Cardiac muscle cell (in vitro differentiated cells and primary cell): ENCODE measurements around the gene TAS2R38. TPM values are rescaled to one million over a fixed set of nuclear protein-coding genes. Genes with fewer than 3 reads are reported as not detected.

ENCODE experiments used
- DNase-seq, 2 donors: peaks; one replicate each; pipeline versions ENCODE4 v3.0.0 to v3.0.0-alpha.2; 2010 to 2017; ENCODE audit warnings: low read depth in 1 of 2, low spot score in 1 of 2
- H3K27ac ChIP-seq: fragments of 200-600 bp; sonication (generic); 2 replicates; pipeline ENCODE4 v1.5.1; 2016
- H3K27me3 ChIP-seq: fragments of 200-600 bp; sonication (generic); 2 replicates; pipeline ENCODE4 v1.6.0; 2016; ENCODE audit warnings: control low read depth
- H3K36me3 ChIP-seq: fragments of 200-600 bp; sonication (generic); 2 replicates; pipeline ENCODE4 v1.5.1; 2016; ENCODE audit warnings: control low read depth
- H3K4me1 ChIP-seq: fragments of 200-600 bp; sonication (generic); 2 replicates; pipeline ENCODE4 v1.8.1; 2017; ENCODE audit warnings: low read depth, mild to moderate bottlenecking, mixed run types
- H3K4me3 ChIP-seq: fragments of 200-600 bp; sonication (generic); 2 replicates; pipeline ENCODE4 v1.5.1; 2016; ENCODE audit warnings: mild to moderate bottlenecking
- H3K9me3 ChIP-seq: fragments of 200-600 bp; sonication (generic); 2 replicates; pipeline ENCODE4 v1.5.1; 2017; ENCODE audit warnings: low read depth, mild to moderate bottlenecking, control low read depth
- CTCF ChIP-seq: IDR thresholded peaks from 2 replicates; pipeline ENCODE4 v1.5.1; 2012; ENCODE audit warnings: low read depth, mild to moderate bottlenecking, low read length
- polyA plus RNA-seq: library from polyadenylated mRNA; unstranded; fragments of >200 nt; fragmentation: Nextera tagmentation; extraction: Ambion mirVana; gene quantifications from 2 replicates; pipeline ENCODE4 v1.2.1, GENCODE V29; 2016
- total RNA-seq: library from RNA; depleted of rRNA; stranded (reverse); fragments of >200 nt; gene quantifications from 2 replicates; pipeline ENCODE4 v1.2.3, GENCODE V29; 2016

Gene TAS2R38
- total RNA-seq (not detected in 2 replicates), polyA plus RNA-seq (not detected in 2 replicates)

GRCh38 chr7:141973673-141974072 is at the start of gene TAS2R38:
Gene TAS2R38 (minus strand): TSS chr7:141973773. CDS start chr7:141973689, 84 bp downstream.
- Histone ChIP-seq H3K27me3 (no peaks in the 10 kb centered on the region), H3K36me3 (no peaks in the 10 kb centered on the region), H3K4me3 (no peak within 1 kb of the TSS), H3K27ac (no peak within 1 kb of the TSS), H3K4me1 (no peaks in the 10 kb centered on the region), H3K9me3 (no peaks in the 10 kb centered on the region)
- no peak for DNase-seq
- no peak for TF ChIP-seq CTCF

GRCh38 chr7:142018154-142018553 is 44.6 kb upstream of the TAS2R38 start:
- Histone ChIP-seq H3K27me3 (no peaks in the 10 kb centered on the region), H3K27ac (no peak overlapping the region), H3K4me1 (no peaks in the 10 kb centered on the region), H3K36me3 (no peaks in the 10 kb centered on the region), H3K4me3 (no peak overlapping the region), H3K9me3 (no peaks in the 10 kb centered on the region)
- no peak for TF ChIP-seq CTCF
- no peak for DNase-seq

GRCh38 chr7:142017451-142017850 is 43.9 kb upstream of the TAS2R38 start:
- no peaks in the 10 kb centered on the region for H3K9me3 ChIP-seq
- H3K36me3 ChIP-seq, result no peaks in the 10 kb centered on the region
- TF ChIP-seq CTCF, result no peak
- no peak for DNase-seq
- no peak overlapping the region for H3K4me3 ChIP-seq
- H3K27ac ChIP-seq, result no peak overlapping the region
- no peaks in the 10 kb centered on the region for H3K4me1 ChIP-seq
- no peaks in the 10 kb centered on the region for H3K27me3 ChIP-seq

- H3K4me1 ChIP-seq, result no peaks in the 10 kb centered on the region
- no peaks in the 10 kb centered on the region for H3K27me3 ChIP-seq
- no peaks in the 10 kb centered on the region for H3K36me3 ChIP-seq
- H3K27ac ChIP-seq, result no peak overlapping the region
- DNase-seq, result no peak
- H3K4me3 ChIP-seq, result no peak overlapping the region
- no peak for TF ChIP-seq CTCF
- H3K9me3 ChIP-seq, result no peaks in the 10 kb centered on the region
Observed at GRCh38 chr7:142012825-142013511, 39.4 kb upstream of the TAS2R38 start.

- no peak overlapping the region for H3K4me3 ChIP-seq
- H3K27ac ChIP-seq, result no peak overlapping the region
- no peaks in the 10 kb centered on the region for H3K4me1 ChIP-seq
- no peaks in the 10 kb centered on the region for H3K9me3 ChIP-seq
- no peak for TF ChIP-seq CTCF
- no peak for DNase-seq
- H3K36me3 ChIP-seq, result no peaks in the 10 kb centered on the region
- no peaks in the 10 kb centered on the region for H3K27me3 ChIP-seq
Observed at GRCh38 chr7:142010952-142011548, 37.5 kb upstream of the TAS2R38 start.
